IPS-18a (cell line): ENCODE data around the gene WNT5B.

ENCODE experiments used
- H3K27ac ChIP-seq: one replicate; pipeline ENCODE4 v1.5.1; 2013; ENCODE audit warnings: low read length
- H3K27me3 ChIP-seq: one replicate; pipeline ENCODE4 v1.6.1; 2013; ENCODE audit warnings: mild to moderate bottlenecking, low read length; ENCODE audit not compliant: control insufficient read depth, insufficient read depth
- H3K36me3 ChIP-seq: one replicate; pipeline ENCODE4 v1.6.1; 2013; ENCODE audit warnings: low read depth, low read length; ENCODE audit not compliant: control insufficient read depth
- H3K4me1 ChIP-seq: one replicate; pipeline ENCODE4 v1.6.1; 2013; ENCODE audit warnings: low read depth, low read length; ENCODE audit not compliant: control insufficient read depth
- H3K4me3 ChIP-seq: one replicate; pipeline ENCODE4 v1.5.1; 2013; ENCODE audit warnings: low read length
- H3K9ac ChIP-seq: one replicate; pipeline ENCODE4 v1.6.1; 2013; ENCODE audit warnings: mild to moderate bottlenecking, low read length, moderate library complexity
- H3K9me3 ChIP-seq: one replicate; pipeline ENCODE4 v1.6.1; 2013; ENCODE audit warnings: low read depth, low read length; ENCODE audit not compliant: control insufficient read depth

WNT5B gene

DNA sequence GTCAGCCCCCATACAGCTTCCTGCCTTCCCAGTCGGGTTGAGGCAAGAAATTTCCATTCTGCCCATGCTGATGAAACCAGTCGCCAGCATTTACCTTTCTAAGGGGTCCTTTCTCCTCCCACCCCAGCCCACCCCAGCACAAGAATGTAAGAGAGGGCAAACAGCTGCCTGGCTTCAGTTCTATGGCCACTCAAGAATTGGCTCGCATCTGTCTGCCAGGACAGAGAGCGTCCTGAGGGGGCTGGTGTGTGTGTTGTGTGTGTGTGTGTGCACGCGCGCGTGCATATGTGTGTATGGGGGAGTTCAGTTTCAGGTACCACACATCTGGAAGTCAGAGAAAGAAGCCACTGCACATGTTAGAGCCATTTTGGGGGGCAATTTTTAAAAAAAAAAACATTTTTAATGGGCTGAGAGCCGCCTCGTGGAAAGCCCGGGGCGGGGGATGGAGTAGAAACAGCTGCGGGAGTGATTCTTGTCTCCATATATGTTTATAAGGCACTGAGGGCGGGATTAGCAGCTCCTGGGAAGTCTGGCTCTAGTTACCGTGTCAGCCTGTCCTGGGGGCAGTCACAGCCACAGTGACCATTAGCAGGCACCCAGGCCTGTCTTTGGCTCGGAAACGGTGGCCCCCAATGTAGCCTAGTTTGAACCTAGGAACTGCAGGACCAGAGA lies at the start of gene WNT5B:
Gene WNT5B (plus strand): TSS at position 566 of the 672 bp plus-strand sequence. CDS start 2,124 bp downstream, outside the sequence.
- Histone ChIP-seq H3K27me3 (peaks cover 70% of the 10 kb centered on the region), H3K4me3 (peak within 1 kb of the TSS; percentile 56), H3K36me3 (no peaks in the 10 kb centered on the region), H3K27ac (no peak within 1 kb of the TSS), H3K9me3 (no peaks in the 10 kb centered on the region), H3K9ac (no peak within 1 kb of the TSS), H3K4me1 (peaks cover 15% of the 10 kb centered on the region)

DNA sequence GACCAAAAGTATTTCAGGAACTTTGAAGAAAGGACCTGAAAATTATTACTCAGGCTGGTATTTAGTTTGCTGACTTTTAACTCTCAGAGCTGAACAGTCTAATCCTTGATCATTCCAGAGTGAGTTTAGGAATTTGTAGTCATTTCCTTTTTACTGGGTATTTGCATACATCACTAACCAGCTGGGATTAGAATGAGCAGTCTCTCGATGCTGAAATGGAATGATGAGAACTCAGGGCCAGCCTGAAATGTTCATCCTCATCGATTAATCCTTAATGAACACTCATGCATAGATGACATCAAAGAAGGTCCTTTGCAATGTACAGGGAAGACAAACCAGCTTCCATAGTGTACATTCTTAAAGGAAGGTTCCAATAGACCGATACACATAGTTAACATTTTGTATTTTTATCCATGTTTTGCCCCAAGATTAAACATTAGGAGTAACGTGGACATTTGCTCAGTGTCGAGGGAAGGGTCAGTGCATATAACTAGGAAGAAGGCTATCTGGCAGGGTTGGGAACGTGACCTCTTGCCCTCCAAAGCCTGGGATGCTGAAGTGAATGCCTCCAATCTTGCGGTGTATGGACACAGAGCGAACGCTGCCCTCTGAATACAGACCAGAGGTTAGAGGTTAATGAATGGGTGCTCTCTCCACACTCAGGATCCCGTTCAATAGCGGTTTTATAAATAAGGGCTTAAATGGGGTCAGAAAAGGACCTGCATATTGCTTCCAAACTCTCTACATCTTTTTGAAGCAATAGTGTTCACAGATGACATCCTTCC lies 49.2 kb upstream of the WNT5B start:
- H3K9ac ChIP-seq = no peak overlapping the region

DNA sequence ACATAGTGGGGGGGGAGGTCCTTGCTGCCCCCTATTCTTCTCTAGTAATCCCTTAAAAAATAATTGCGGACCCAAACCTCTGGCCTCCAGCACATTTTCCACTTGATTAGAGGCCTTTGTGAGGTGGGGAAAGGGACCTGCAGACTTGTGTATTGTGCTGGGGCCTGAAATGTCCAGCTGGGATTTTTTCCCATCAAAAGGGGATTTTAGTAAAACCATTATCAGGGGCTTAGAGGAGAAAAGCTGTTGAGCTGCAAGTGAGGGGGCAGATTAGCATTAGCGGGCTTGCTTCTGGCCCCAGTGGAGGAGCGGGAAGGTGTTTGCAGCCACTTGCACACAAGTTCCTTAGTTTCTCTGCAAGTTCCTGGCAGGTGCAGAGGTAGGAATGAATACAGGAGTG lies 48.5 kb upstream of the WNT5B start:
- H3K4me1 ChIP-seq = no peaks in the 10 kb centered on the region
- H3K27me3 ChIP-seq = peaks cover 31% of the 10 kb centered on the region
- H3K4me3 ChIP-seq = no peak overlapping the region
- no peaks in the 10 kb centered on the region for H3K9me3 ChIP-seq
- H3K27ac ChIP-seq = no peak overlapping the region
- H3K9ac ChIP-seq = no peak overlapping the region
- no peaks in the 10 kb centered on the region for H3K36me3 ChIP-seq

More for the DNA sequence above, 49.2 kb upstream of the WNT5B start:
- Histone ChIP-seq H3K36me3 (no peaks in the 10 kb centered on the region), H3K4me1 (no peaks in the 10 kb centered on the region), H3K27me3 (peaks cover 24% of the 10 kb centered on the region), H3K4me3 (no peak overlapping the region), H3K27ac (no peak overlapping the region), H3K9me3 (no peaks in the 10 kb centered on the region)

DNA sequence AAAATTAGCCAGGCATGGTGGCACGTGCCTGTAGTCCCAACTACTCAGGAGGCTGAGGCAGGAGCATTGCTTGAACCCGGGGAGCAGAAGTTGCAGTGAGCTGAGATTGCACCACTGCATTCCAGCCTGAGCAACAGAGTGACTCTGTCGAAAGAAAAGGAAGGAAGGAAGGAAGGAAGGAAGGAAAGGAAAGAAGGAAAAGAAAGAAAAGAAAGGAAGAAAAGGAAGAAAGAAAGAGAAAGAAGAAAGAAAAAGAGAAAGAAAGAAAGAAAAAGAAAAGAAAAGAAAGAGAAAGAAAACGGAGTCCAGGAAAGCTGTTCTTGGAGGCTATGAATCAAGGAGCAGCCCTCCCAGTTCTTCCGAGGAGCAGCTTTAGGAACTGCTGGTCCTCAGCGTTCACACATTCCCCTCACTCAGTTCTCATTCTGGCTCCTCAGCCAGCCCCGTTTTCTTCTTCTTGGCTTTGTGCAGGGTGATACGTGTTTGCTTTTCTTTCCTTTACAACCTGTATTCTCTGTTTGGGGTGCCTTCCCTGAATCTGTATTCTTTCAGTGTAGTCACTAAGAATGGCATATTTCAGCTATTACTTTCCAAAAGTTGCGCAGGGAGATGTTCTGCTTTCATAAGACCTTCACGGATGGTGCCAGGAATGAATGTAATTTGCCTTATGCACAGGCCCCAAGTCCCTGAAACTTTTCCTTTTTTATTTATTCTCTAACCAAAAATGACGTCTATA lies 46.9 kb upstream of the WNT5B start:
- Histone ChIP-seq H3K27me3 (peaks cover 47% of the 10 kb centered on the region), H3K36me3 (no peaks in the 10 kb centered on the region), H3K9me3 (no peaks in the 10 kb centered on the region), H3K4me1 (no peaks in the 10 kb centered on the region), H3K9ac (no peak overlapping the region), H3K27ac (no peak overlapping the region), H3K4me3 (no peak overlapping the region)

DNA sequence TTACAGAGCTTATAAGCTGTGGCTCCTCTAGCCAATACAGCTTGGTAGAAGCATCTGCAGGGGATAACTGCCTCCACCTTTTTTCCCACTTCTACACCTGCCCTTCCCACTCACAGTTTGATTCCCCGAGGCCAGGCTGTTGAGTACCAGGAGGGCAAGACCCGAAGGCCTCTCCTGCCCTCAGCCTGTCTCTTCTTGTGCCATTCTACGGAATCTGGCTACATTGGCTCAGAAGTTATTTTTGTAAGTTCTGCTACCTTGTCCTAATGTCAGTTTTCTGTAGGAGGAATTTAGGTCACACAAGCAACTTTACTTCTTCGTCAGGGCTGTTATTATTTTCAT lies 46.4 kb upstream of the WNT5B start:
- Histone ChIP-seq H3K9ac (no peak overlapping the region), H3K4me1 (peaks cover 5% of the 10 kb centered on the region), H3K4me3 (no peak overlapping the region), H3K9me3 (no peaks in the 10 kb centered on the region), H3K27ac (no peak overlapping the region), H3K27me3 (peaks cover 53% of the 10 kb centered on the region), H3K36me3 (no peaks in the 10 kb centered on the region)

DNA sequence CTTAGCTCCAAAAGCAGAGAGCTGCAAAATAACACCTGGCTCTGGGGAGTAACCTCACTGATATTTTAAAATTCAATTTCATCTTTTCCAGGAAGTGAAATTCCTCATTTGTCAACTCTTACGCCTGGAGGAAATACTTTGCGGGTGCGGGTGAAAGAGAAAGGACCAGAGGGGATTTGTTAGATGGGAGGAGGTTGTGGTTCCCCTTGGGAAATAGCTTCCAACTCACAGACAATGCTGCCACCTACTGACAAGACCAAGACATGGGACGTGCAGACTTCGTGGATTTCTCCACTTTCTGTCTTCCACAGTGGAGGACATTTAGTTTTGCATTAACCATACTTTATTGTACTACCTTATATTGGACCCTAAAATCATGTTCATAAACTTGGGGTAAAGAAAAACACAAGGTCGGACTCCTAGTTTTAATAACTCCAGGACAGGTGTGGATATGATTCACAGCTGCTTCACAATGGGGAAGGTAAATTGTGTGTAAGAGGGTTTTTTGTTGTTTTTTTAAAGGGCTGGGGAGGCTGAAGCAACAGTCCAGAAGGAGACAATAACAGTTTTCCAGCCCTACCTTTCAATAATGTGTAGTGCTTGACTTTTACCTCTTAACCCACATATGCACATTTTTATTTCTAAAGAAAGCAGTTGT lies 45.5 kb upstream of the WNT5B start:
- Histone ChIP-seq H3K9ac (no peak overlapping the region), H3K27ac (no peak overlapping the region)

DNA sequence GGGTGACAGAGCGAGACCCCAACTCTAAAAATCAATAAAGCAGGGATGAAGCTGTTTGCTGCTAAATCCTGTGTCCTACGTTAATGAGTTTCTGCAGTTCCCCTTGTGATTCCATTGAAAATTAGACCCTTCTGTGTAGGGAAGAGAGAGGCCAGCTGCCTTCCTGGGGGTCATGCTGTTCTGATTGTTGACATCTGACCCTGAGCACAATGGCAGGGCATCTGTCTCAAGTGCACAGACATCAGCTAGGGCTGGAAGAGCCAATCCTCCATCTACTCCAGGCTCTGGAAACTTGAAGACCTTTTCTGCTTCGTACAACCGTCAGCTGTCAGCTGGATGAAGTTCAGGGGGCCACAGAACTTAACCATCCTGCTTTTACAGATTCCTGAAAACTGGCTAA lies 44.7 kb upstream of the WNT5B start:
- H3K4me1 ChIP-seq = peaks cover 17% of the 10 kb centered on the region
- no peaks in the 10 kb centered on the region for H3K36me3 ChIP-seq
- no peaks in the 10 kb centered on the region for H3K9me3 ChIP-seq
- no peak overlapping the region for H3K27ac ChIP-seq
- H3K27me3 ChIP-seq = peaks cover 68% of the 10 kb centered on the region
- no peak overlapping the region for H3K9ac ChIP-seq
- H3K4me3 ChIP-seq = no peak overlapping the region

More for the DNA sequence above, 45.5 kb upstream of the WNT5B start:
- Histone ChIP-seq H3K9me3 (no peaks in the 10 kb centered on the region), H3K27me3 (peaks cover 60% of the 10 kb centered on the region), H3K4me3 (no peak overlapping the region), H3K36me3 (no peaks in the 10 kb centered on the region), H3K4me1 (peaks cover 13% of the 10 kb centered on the region)

DNA sequence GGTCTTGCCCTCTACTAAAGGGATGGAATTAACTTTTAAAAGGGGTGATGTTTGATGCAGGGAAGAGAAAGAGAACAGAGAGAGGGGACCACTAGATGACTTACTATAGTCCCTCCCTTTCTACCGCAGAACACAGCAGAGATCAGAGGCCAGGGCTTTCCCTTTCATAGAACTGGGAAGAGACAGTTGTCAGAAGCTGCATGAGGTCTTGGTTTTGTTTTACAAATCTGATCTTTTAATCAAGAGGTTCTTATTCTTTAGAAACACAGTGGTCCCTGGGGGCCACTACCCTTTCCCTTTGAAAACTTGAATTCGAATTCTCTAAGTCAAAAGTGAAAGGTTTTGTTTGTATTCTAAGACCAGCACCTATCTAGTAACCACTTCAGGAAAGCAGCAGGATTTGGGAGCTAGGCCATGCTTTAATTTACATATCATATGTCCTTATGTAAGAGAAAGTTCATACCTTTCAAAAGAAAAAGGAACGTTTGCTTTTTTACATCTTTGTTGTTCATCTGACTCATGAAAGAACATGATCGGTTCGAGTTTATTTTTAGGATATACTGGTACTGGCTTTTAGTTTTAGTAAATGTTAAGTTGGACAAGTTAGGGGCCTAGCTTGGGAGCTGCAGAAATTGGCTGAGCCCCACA lies 41.0 kb upstream of the WNT5B start:
- Histone ChIP-seq H3K27me3 (peaks cover 96% of the 10 kb centered on the region), H3K9me3 (no peaks in the 10 kb centered on the region), H3K27ac (no peak overlapping the region), H3K4me3 (no peak overlapping the region), H3K9ac (no peak overlapping the region), H3K36me3 (no peaks in the 10 kb centered on the region), H3K4me1 (peaks cover 44% of the 10 kb centered on the region)

DNA sequence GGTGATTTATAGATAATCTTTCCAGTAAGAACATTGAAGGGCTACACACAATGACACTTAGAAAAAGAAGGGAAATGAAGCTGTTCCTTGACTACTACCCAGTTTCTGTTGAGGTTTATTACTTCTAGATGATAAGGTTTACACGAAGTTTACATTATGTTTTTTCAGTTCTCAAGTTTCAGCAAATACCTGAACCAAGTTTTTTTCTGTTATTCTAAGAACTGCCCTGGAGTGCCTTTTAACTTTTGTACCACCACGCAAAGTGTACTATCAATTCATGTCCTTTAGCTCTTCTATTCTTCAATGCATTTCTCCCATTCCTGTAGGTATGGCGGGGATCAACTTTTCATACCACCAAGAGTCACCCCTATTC lies 40.5 kb upstream of the WNT5B start:
- no peak overlapping the region for H3K9ac ChIP-seq
- peaks cover 97% of the 10 kb centered on the region for H3K27me3 ChIP-seq
- no peaks in the 10 kb centered on the region for H3K9me3 ChIP-seq
- no peak overlapping the region for H3K27ac ChIP-seq
- H3K4me1 ChIP-seq = peaks cover 45% of the 10 kb centered on the region
- H3K36me3 ChIP-seq = no peaks in the 10 kb centered on the region
- H3K4me3 ChIP-seq = no peak overlapping the region

DNA sequence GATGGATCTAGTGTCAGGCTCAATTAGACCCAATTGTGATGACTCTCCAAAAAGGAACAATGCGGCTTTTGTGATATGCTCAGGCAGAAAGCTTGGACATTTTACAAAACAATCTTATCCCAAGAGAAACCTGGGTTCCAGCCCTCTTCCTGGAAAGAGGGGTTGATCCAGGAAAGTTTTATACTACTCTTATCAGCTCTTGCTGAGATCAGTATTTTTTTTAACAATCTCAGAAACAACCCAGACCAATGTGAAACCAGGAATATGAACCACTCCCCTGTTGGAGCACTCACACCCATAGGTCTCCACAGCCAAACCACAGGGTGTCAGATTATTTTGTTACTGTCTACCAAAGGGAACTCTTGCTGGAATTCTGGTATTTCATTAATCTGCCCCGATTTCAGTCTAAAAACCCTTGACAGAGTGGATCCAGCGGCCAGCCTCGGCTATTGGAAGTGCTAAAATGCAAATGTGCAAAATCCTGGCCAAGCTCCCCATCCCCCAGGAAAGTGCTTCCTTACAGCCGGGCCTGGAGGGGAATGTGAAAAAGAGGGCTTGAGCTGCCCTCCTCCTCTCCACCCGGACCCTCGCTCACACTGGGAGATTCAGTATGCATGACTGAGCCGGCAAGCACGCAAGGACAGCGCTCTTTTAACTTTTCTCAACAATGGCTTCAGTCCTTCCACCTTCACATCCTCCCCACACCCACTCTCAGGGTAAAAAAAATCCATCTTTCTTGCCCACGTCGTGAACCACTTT lies 38.6 kb upstream of the WNT5B start:
- Histone ChIP-seq H3K27ac (no peak overlapping the region), H3K27me3 (peaks cover 85% of the 10 kb centered on the region), H3K4me1 (peaks cover 49% of the 10 kb centered on the region), H3K4me3 (peak overlapping the region; percentile 59), H3K9ac (peak overlapping the region; percentile 29), H3K9me3 (no peaks in the 10 kb centered on the region), H3K36me3 (no peaks in the 10 kb centered on the region)
